ENCODE data around the gene RNF26.

Gene RNF26

GRCh38 chr11:119315131-119316015 lies 19.0 kb upstream of the RNF26 start:
- no peak for DNase-seq (ENCODE audit: low read depth in 2 of 3, low spot score in 2 of 3)

- DNase-seq (ENCODE audit: low read depth in 2 of 3, low spot score in 2 of 3), result no peak
These were observed 18.2 kb upstream of the RNF26 start for GRCh38 chr11:119316016-119316728.

GRCh38 chr11:119316729-119317591 lies 17.4 kb upstream of the RNF26 start, which contains the start of gene MCAM:
Gene MCAM (minus strand): TSS chr11:119317130. CDS start chr11:119317101, 29 bp downstream.
- DNase-seq (ENCODE audit: low read depth in 2 of 3, low spot score in 2 of 3), result no peak

GRCh38 chr11:119317592-119318239 lies 16.6 kb upstream of the RNF26 start:
- DNase-seq (ENCODE audit: low read depth in 2 of 3, low spot score in 2 of 3), result no peak

GRCh38 chr11:119318240-119319135 lies 15.8 kb upstream of the RNF26 start:
- DNase-seq (ENCODE audit: low read depth in 2 of 3, low spot score in 2 of 3), result no peak

- DNase-seq (ENCODE audit: low read depth in 2 of 3, low spot score in 2 of 3), result no peak
These were observed 15.1 kb upstream of the RNF26 start for GRCh38 chr11:119319136-119319699.

- DNase-seq (ENCODE audit: low read depth in 2 of 3, low spot score in 2 of 3), result no peak
These were observed 14.6 kb upstream of the RNF26 start for GRCh38 chr11:119319700-119320239.

GRCh38 chr11:119320240-119320775 lies 14.0 kb upstream of the RNF26 start:
- DNase-seq (ENCODE audit: low read depth in 2 of 3, low spot score in 2 of 3), result no peak

GRCh38 chr11:119320776-119321524 lies 13.4 kb upstream of the RNF26 start:
- peak in 1 of 3 experiments; percentile 42 for DNase-seq (ENCODE audit: low read depth in 2 of 3, low spot score in 2 of 3)

- no peak for DNase-seq (ENCODE audit: low read depth in 2 of 3, low spot score in 2 of 3)
These were observed 12.0 kb upstream of the RNF26 start for GRCh38 chr11:119322360-119322739.

- DNase-seq (ENCODE audit: low read depth in 2 of 3, low spot score in 2 of 3), result no peak
These were observed 11.3 kb upstream of the RNF26 start for GRCh38 chr11:119322921-119323531.

GRCh38 chr11:119323532-119324033 lies 10.7 kb upstream of the RNF26 start:
- DNase-seq (ENCODE audit: low read depth in 2 of 3, low spot score in 2 of 3), result peak in 2 of 3 experiments; percentile 78 to 87

- no peak for DNase-seq (ENCODE audit: low read depth in 2 of 3, low spot score in 2 of 3)
These were observed 10.1 kb upstream of the RNF26 start for GRCh38 chr11:119324189-119324588.

- no peak for DNase-seq (ENCODE audit: low read depth in 2 of 3, low spot score in 2 of 3)
These were observed 5.0 kb upstream of the RNF26 start for GRCh38 chr11:119329320-119329719.

GRCh38 chr11:119330237-119330636 lies 4.1 kb upstream of the RNF26 start:
- DNase-seq (ENCODE audit: low read depth in 2 of 3, low spot score in 2 of 3), result no peak

- no peak for DNase-seq (ENCODE audit: low read depth in 2 of 3, low spot score in 2 of 3)
These were observed 2.1 kb upstream of the RNF26 start for GRCh38 chr11:119332111-119332765.

- DNase-seq (ENCODE audit: low read depth in 2 of 3, low spot score in 2 of 3), result no peak
These were observed 846 bp downstream of the RNF26 start for GRCh38 chr11:119335091-119335654.

Measured in activated CD8-positive, alpha-beta memory T cell treated with anti-CD3 and anti-CD28 coated beads for 48 hours (primary cell).